ENCODE results near the gene CCNL1. TPM values are rescaled to one million over a fixed set of nuclear protein-coding genes. Genes with fewer than 3 reads are reported as not detected.
"Not testable (repeated sequence)": the region's sequence is repeated elsewhere in the genome, so short reads cannot be mapped to it uniquely, and the experiment has no call there.

CCNL1 gene
- total RNA-seq, 1 donor from 2014 or later = 19.2 TPM

- Histone ChIP-seq H3K4me1 (no peaks in the 10 kb centered on the region), H3K27ac (replicated peaks) (no peak overlapping the region), H3K4me3 (no peak overlapping the region), H3K36me3 (no peaks in the 10 kb centered on the region), H3K9me3 (replicated peaks) (peaks cover 38% of the 10 kb centered on the region), H3K27me3 (ENCODE audit: low read depth) (no peaks in the 10 kb centered on the region)
- intact Hi-C loops (cut with micrococcal nuclease) = no loop called here
- no peak for DNase-seq
- no peak for TF ChIP-seq CTCF (IDR thresholded peaks at IDR 0.05; ENCODE audit: borderline replicate concordance)
Measured at GRCh38 chr3:157195965-157196364, 36.0 kb upstream of the CCNL1 start.

GRCh38 chr3:157191149-157191548, 31.2 kb upstream of the CCNL1 start:
- intact Hi-C loops (cut with micrococcal nuclease); H3K4me3 ChIP-seq; H3K27ac ChIP-seq (replicated peaks); H3K36me3 ChIP-seq; H3K4me1 ChIP-seq; H3K27me3 ChIP-seq (ENCODE audit: low read depth); DNase-seq: not testable (repeated sequence)
- peaks cover 69% of the 10 kb centered on the region for H3K9me3 ChIP-seq (replicated peaks)

GRCh38 chr3:157190380-157190872, 30.5 kb upstream of the CCNL1 start:
- intact Hi-C loops (cut with micrococcal nuclease) = no loop called here
- Histone ChIP-seq H3K27ac (replicated peaks) (no peak overlapping the region), H3K4me3 (no peak overlapping the region), H3K4me1 (no peaks in the 10 kb centered on the region), H3K27me3 (ENCODE audit: low read depth) (no peaks in the 10 kb centered on the region), H3K9me3 (replicated peaks) (peaks cover 69% of the 10 kb centered on the region), H3K36me3 (peaks cover 8% of the 10 kb centered on the region)
- DNase-seq = no peak
- TF ChIP-seq CTCF (IDR thresholded peaks at IDR 0.05; ENCODE audit: borderline replicate concordance) = no peak

GRCh38 chr3:157188391-157188790, 28.4 kb upstream of the CCNL1 start:
- Histone ChIP-seq H3K9me3 (replicated peaks) (peaks cover 57% of the 10 kb centered on the region), H3K4me1 (no peaks in the 10 kb centered on the region), H3K27me3 (ENCODE audit: low read depth) (no peaks in the 10 kb centered on the region), H3K27ac (replicated peaks) (no peak overlapping the region), H3K4me3 (no peak overlapping the region), H3K36me3 (peaks cover 12% of the 10 kb centered on the region)
- intact Hi-C loops (cut with micrococcal nuclease) = no loop called here
- no peak for DNase-seq
- TF ChIP-seq CTCF (IDR thresholded peaks at IDR 0.05; ENCODE audit: borderline replicate concordance) = no peak

GRCh38 chr3:157182879-157183278, 22.9 kb upstream of the CCNL1 start:
- no peak for TF ChIP-seq CTCF (IDR thresholded peaks at IDR 0.05; ENCODE audit: borderline replicate concordance)
- H3K27me3 ChIP-seq (ENCODE audit: low read depth) = no peaks in the 10 kb centered on the region
- no peaks in the 10 kb centered on the region for H3K4me1 ChIP-seq
- peaks cover 13% of the 10 kb centered on the region for H3K9me3 ChIP-seq (replicated peaks)
- DNase-seq = no peak
- intact Hi-C loops (cut with micrococcal nuclease) = no loop called here
- peaks cover 17% of the 10 kb centered on the region for H3K36me3 ChIP-seq
- no peak overlapping the region for H3K27ac ChIP-seq (replicated peaks)
- no peak overlapping the region for H3K4me3 ChIP-seq

GRCh38 chr3:157180262-157180661, 20.3 kb upstream of the CCNL1 start:
- Histone ChIP-seq H3K4me3 (no peak overlapping the region), H3K36me3 (peaks cover 7% of the 10 kb centered on the region), H3K27ac (replicated peaks) (no peak overlapping the region), H3K9me3 (replicated peaks) (peaks cover 2% of the 10 kb centered on the region), H3K4me1 (peaks cover 25% of the 10 kb centered on the region), H3K27me3 (ENCODE audit: low read depth) (no peaks in the 10 kb centered on the region)
- no peak for DNase-seq
- no peak for TF ChIP-seq CTCF (IDR thresholded peaks at IDR 0.05; ENCODE audit: borderline replicate concordance)
- intact Hi-C loops (cut with micrococcal nuclease) = no loop called here
